PC-3 (cell line): ENCODE data around the gene LSM12. TPM values are rescaled to one million over a fixed set of nuclear protein-coding genes. Genes with fewer than 3 reads are reported as not detected.

Experiments used
- ATAC-seq: fragments of 200-7000 bp; cut with Tn5 transposase; 2 replicates; pipeline ENCODE4 v1.9.1; 2020; ENCODE audit warnings: mild to moderate bottlenecking, moderate library complexity
- BruUV-seq: library from RNA; stranded (reverse); fragments of 400-500 nt; replicated peaks from 2 replicates; lab custom pipeline; 2021; lab: Mats Ljungman, UMichigan
- CTCF ChIA-PET: fragments of 300-600 bp; sonication (Branson Sonifier 250); formaldehyde crosslinking; loops from one replicate; lab custom pipeline; 2022; ENCODE audit warnings: antibody characterized with exemption; lab: Charles Lee
- POLR2A ChIA-PET: fragments of 300-600 bp; sonication (Branson Sonifier 250); formaldehyde crosslinking; loops from one replicate; lab custom pipeline; 2022; ENCODE audit warnings: antibody characterized with exemption; ENCODE audit not compliant: unreplicated experiment; lab: Charles Lee
- DNase-seq: peaks from one replicate; pipeline ENCODE4 v3.0.0-alpha.2; 2015
- H2AFZ ChIP-seq: fragments of 300-600 bp; sonication (generic); 2 replicates; pipeline ENCODE4 v1.6.0; 2016; ENCODE audit warnings: antibody characterized with exemption, low read length
- H3F3A ChIP-seq: fragments of 300-600 bp; sonication (generic); one replicate; pipeline ENCODE4 v1.6.0; 2017; ENCODE audit warnings: antibody characterized with exemption, low read length, control low read depth, mild to moderate bottlenecking; ENCODE audit not compliant: unreplicated experiment
- H3K27ac ChIP-seq: fragments of 300-600 bp; sonication (generic); 2 replicates; pipeline ENCODE4 v1.5.1; 2016; ENCODE audit warnings: mild to moderate bottlenecking, low read length
- H3K27me3 ChIP-seq: fragments of 300-600 bp; sonication (generic); 2 replicates; pipeline ENCODE4 v1.6.1; 2016; ENCODE audit warnings: low read length, mixed read lengths
- H3K36me3 ChIP-seq: fragments of 300-600 bp; sonication (generic); 2 replicates; pipeline ENCODE4 v1.6.1; 2016; ENCODE audit warnings: low read depth, mixed run types, low read length, mixed read lengths
- H3K4me1 ChIP-seq: fragments of 300-600 bp; sonication (generic); 2 replicates; pipeline ENCODE4 v1.5.1; 2016; ENCODE audit warnings: low read length; ENCODE audit not compliant: insufficient read depth
- H3K4me2 ChIP-seq: fragments of 300-600 bp; sonication (generic); 2 replicates; pipeline ENCODE4 v1.6.0; 2016; ENCODE audit warnings: low read length
- H3K4me3 ChIP-seq: fragments of 300-600 bp; sonication (generic); 2 replicates; pipeline ENCODE4 v1.5.1; 2016; ENCODE audit warnings: mild to moderate bottlenecking, low read length, mixed read lengths
- H3K79me2 ChIP-seq: fragments of 300-600 bp; sonication (generic); 2 replicates; pipeline ENCODE4 v1.6.1; 2017; ENCODE audit warnings: low read length, mixed read lengths
- H3K9ac ChIP-seq: fragments of 300-600 bp; sonication (generic); 2 replicates; pipeline ENCODE4 v1.6.0; 2016; ENCODE audit warnings: mild to moderate bottlenecking, low read length
- H3K9me2 ChIP-seq: fragments of 300-600 bp; sonication (generic); replicated peaks from 2 replicates; pipeline ENCODE4 v1.6.1; 2016; ENCODE audit warnings: mixed run types, low read length, mixed read lengths
- H3K9me3 ChIP-seq: fragments of 300-600 bp; sonication (generic); 2 replicates; pipeline ENCODE4 v1.6.1; 2016; ENCODE audit warnings: low read length, mixed read lengths
- H4K20me1 ChIP-seq: fragments of 300-600 bp; sonication (generic); 2 replicates; pipeline ENCODE4 v1.6.1; 2016; ENCODE audit warnings: low read length, mixed read lengths
- CTCF ChIP-seq: fragments of 300-600 bp; sonication (generic); conservative IDR thresholded peaks from 2 replicates; pipeline ENCODE4 v1.5.1; 2017; ENCODE audit warnings: antibody characterized with exemption, low read depth, mild to moderate bottlenecking, low read length
- EZH2 ChIP-seq: fragments of 300-600 bp; sonication (generic); IDR thresholded peaks from one replicate; pipeline ENCODE4 v1.6.1; 2017; ENCODE audit warnings: antibody characterized with exemption, mild to moderate bottlenecking, low read length; ENCODE audit not compliant: unreplicated experiment
- EZH2phosphoT487 ChIP-seq: fragments of 300-600 bp; sonication (generic); IDR thresholded peaks from 2 replicates; pipeline ENCODE4 v1.6.1; 2018; ENCODE audit warnings: mild to moderate bottlenecking, antibody characterized with exemption, low read length, borderline replicate concordance
- intact Hi-C: fragments of 100-400 bp; cut with micrococcal nuclease; formaldehyde crosslinking; loops from 2 replicates; pipeline ENCODE4 v1.9.0; 2023
- total RNA-seq: library from RNA; depleted of rRNA; stranded (reverse); fragments of >200 nt; gene quantifications from 2 replicates; pipeline ENCODE4 v1.2.3, GENCODE V29; 2014

The LSM12 gene
- total RNA-seq, 1 experiment from 2014 or later: 118 TPM

GRCh38 chr17:44001461-44001920 is 65.0 kb downstream of the LSM12 start:
- Histone ChIP-seq H3K27me3 (no peaks in the 10 kb centered on the region), H3K9me2 (no peaks in the 10 kb centered on the region), H3K4me2 (no peak overlapping the region), H3K9me3 (no peaks in the 10 kb centered on the region), H3K79me2 (peaks cover 7% of the 10 kb centered on the region; the same call in 1 of the 2 replicates), H4K20me1 (no peaks in the 10 kb centered on the region), H3K9ac (no peak overlapping the region), H3K27ac (no peak overlapping the region), H3F3A (peaks cover 4% of the 10 kb centered on the region), H3K36me3 (no peaks in the 10 kb centered on the region), H3K4me3 (no peak overlapping the region), H3K4me1 (peaks cover 22% of the 10 kb centered on the region), H2AFZ (no peak overlapping the region)
- ChIA-PET CTCF (no interaction called here), POLR2A (interaction anchor here (0.7 kb wide), 1 partner anchor 43 kb away, joined by 3 read pairs; no protein-coding TSS in a partner anchor)
- intact Hi-C loops: no loop called here
- BruUV-seq: no TSS peak
- no peak for TF ChIP-seq CTCF
- no peak for TF ChIP-seq EZH2
- no peak for TF ChIP-seq EZH2phosphoT487
- no peak for DNase-seq
- no peak for ATAC-seq

GRCh38 chr17:44000871-44001460 is 65.5 kb downstream of the LSM12 start:
- H3K9ac ChIP-seq: no peak overlapping the region
- H3K4me3 ChIP-seq: no peak overlapping the region
- H3K9me3 ChIP-seq: no peaks in the 10 kb centered on the region
- H3K27me3 ChIP-seq: no peaks in the 10 kb centered on the region
- TF ChIP-seq EZH2 (no peak), EZH2phosphoT487 (no peak), CTCF (no peak)
- H3K27ac ChIP-seq: no peak overlapping the region
- BruUV-seq: no TSS peak
- DNase-seq (no peak), ATAC-seq (no peak)
- intact Hi-C loops: no loop called here
- peaks cover 18% of the 10 kb centered on the region for H3K4me1 ChIP-seq
- H3F3A ChIP-seq: peaks cover 4% of the 10 kb centered on the region
- POLR2A ChIA-PET: interaction anchor here (0.7 kb wide), 1 partner anchor 43 kb away, joined by 3 read pairs; no protein-coding TSS in a partner anchor
- H3K79me2 ChIP-seq: peaks cover 7% of the 10 kb centered on the region; the same call in 1 of the 2 replicates
- no peaks in the 10 kb centered on the region for H3K36me3 ChIP-seq
- H3K9me2 ChIP-seq: no peaks in the 10 kb centered on the region
- H2AFZ ChIP-seq: no peak overlapping the region
- CTCF ChIA-PET: no interaction called here
- H4K20me1 ChIP-seq: no peaks in the 10 kb centered on the region
- H3K4me2 ChIP-seq: no peak overlapping the region
